Measurements from ENCODE around the gene BATF2.
"Not testable (repeated sequence)": the region's sequence is repeated elsewhere in the genome, so short reads cannot be mapped to it uniquely, and the experiment has no call there.

BATF2 gene

DNA sequence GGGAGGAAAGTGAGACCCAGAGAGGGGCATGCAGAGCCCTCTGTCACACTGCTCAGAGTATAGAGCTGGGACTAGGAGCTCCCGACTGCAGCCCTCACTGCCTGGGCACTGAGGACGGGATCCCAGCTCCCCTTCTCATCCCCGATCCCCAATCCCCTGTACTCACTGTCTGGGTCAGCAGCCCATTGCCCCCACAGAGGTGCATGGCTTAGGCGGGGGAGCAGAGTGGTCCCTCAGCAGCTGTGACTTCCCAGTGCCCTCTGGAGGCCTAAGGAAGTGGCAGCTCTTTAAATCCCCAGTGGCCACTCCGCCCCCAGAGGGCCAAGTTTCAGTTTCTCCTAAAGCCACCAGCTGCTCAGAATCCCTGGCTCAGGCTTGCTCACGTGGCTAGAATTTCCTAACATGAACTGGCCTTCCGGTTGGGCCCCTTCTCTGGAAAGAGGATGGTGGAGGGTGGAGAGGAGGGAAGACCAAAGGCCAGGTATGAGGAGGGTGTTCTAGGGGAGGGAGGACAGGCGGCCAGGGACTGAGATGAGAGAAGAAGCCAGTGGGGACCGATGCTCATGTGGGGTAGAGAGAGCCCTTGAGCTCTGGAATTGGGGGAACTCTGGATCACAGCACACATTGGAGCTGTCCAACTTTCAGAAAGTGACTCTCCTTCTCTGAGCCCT is at the start of gene BATF2:
BATF2 (minus strand) TSS at position 262 of the 671 bp plus-strand sequence; CDS start at position 205, 57 bp downstream.
- peak; percentile 85 for DNase-seq

- no peak for DNase-seq
Observed at GRCh38 chr11:65045728-65046127, 49.0 kb upstream of the BATF2 start.

DNA sequence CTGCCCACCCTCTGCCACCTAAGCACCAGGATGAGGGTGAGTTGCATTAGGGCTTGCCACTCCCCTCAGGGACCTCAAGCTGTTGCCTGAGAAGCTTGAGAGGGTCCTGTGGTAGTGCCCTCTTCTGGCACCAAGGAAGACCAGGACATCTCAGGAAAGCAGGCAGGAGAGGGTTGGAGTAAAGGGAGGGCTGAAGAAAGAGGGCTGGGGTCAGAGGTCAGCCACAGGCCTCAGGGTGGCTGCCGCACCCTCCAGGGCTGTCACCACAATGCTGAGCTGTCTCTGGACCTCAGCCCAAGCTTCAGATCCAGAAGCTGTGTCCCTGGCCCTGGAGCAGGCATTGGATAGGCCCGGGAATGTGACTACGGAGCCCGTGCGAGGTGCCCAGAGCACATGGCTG is 48.3 kb upstream of the BATF2 start:
- no peak for DNase-seq

DNA sequence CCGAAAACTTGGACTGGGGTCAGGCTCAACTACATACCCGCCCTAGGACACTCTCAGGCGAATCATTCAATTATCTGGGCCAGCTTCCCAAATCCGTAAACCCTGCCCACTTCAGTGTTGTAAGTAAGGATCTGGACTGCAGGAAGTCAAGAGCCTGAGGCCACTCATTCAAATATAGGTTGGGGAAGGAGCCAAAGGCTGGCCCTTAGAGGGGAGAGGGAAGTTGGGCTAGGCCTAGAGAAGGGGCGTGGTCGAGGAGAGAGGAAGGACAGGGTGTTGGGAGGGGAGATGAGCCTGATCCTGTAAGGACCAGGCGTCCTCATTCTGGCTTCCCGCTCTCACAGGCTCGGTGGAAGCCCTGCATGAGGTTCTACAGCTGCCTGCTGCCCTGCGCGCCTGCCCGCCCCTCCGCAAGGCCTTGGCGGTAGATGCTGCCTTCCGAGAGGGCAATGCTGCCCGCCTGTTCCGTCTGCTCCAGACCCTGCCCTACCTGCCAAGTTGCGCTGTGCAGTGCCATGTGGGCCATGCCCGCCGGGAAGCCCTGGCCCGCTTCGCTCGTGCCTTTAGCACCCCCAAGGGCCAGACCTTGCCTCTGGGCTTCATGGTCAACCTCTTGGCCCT is 47.2 kb upstream of the BATF2 start:
- peak; percentile 63 for DNase-seq

GRCh38 chr11:65042891-65043290 is 46.1 kb upstream of the BATF2 start:
- no peak for DNase-seq

GRCh38 chr11:65040847-65041622 is 44.3 kb upstream of the BATF2 start, which contains the start of gene SAC3D1:
TSS of gene SAC3D1 (plus strand) at chr11:65041210. CDS start at chr11:65041293, 83 bp downstream.
- DNase-seq, result peak; percentile 96

DNA sequence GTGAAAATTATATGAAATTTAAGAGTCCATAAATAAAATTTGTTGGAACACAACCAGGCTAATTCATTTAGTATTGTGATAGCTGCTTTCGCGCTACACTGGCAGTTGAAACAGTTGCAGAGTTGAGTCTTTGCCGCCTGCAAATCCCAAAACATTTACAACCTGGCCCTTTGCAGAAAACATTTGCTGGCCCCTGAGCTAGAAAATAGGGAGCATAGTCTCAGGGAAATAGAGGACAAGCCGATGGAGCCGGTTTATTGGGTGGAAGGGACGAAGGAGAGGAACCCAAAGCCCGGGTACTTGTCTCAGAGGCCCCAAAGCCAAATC is 43.7 kb upstream of the BATF2 start:
- DNase-seq, result no peak

GRCh38 chr11:65036931-65037330 is 40.2 kb upstream of the BATF2 start:
- no peak for DNase-seq

- DNase-seq, result no peak
Observed at GRCh38 chr11:65035579-65035978, 38.8 kb upstream of the BATF2 start.

DNA sequence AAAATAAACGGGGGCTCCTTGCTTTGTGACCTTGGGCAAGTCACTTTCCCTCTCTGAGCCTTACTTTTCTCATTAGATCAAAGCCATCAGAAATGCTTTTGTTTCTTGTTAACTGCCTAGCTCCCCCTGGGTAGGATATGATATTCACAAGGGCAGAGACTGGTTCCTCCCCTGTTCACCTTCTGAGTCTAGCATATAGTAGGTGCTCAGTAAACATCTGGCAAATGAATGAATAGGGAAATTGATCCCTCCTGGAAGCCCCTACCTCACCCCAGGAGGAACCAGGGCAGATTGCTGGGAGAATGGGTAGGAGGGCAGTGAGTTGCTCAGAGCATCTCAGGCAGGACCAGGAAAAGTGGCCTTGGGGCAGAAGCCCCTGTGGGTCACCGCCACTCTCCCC is 37.7 kb upstream of the BATF2 start:
- DNase-seq, result no peak

DNA sequence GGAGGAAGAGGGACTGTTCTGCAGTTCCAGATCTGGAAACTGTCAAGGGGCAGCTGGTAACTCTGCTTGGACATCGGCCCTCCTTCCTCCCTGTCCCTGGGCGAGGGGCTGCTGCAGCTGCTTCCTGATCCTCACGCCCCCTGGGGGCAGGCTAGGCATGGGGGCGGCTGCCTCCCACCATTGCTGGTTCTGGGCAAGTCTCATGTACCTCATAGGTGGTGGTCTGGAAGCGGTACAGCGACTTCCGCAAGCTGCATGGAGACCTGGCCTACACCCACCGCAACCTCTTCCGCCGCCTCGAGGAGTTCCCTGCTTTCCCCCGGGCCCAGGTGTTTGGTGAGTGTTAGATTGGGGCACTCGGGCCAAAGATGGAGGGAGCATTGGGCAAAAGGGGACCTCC is 35.4 kb upstream of the BATF2 start:
- no peak for DNase-seq

DNA sequence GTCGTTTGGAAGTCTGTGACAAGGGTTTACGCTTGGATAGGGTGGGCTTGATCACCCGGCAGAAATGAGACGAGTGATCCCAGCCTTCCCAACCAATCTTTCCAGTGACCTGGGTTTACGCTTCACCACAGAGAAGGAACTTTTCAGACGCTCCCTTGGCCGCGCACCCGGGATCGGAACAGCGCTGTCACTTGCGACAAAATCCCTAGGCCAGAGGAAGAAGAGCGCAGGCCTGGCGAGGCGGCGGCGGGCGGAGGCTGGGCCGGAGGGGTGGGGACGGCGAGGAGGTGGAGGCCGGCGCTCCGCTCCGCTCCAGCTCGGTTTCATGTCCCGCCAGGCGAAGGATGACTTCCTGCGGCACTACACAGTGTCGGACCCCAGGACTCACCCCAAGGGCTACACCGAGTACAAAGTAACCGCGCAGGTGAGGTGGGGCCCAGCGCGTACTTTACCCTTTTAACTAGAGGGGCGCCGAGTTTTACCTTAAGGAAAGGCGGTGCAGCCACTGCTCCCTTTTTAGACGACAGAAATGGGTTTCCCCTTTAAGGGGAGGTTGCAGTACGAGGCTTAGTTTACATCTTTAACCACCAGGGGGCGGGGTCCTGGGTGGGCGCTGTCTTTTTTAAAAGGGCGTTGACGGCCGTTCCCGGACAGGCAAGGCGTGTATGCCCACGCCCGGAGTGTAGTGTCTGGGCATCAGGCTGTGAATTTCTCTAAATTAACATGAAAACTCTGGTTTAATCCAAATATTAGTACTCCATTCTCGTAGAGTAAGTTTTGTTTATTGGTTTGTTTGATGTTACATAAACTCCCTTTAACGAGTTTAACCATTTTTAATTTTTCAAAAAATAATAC is 30.7 kb upstream of the BATF2 start, which contains the start of gene SNX15:
SNX15 (plus strand) TSS at position 227 of the 855 bp plus-strand sequence; CDS start at position 326, 99 bp downstream.
- DNase-seq, result peak; percentile 95

- DNase-seq, result peak; percentile 67
Observed at GRCh38 chr11:65026810-65027209, 30.0 kb upstream of the BATF2 start.

- not testable (repeated sequence) for DNase-seq
Observed at GRCh38 chr11:65023502-65023901, 26.7 kb upstream of the BATF2 start.

DNA sequence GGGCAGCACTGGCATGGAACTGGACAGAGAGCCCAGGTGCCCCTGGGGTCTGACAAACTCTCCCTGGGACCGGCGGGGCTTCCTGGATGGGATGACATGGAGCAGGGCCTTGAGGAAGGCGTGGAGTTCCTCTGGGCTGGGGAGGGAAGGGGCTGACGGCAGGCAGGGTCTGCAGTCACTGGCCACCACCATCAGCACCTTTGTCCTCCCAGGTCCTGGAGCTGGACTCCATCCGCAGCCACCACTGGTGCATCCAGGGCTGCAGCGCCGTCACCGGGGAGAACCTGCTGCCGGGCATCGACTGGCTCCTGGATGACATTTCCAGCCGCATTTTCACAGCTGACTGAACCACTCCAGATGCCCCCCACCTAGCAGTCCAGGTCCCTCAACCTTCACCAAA is 24.7 kb upstream of the BATF2 start:
- DNase-seq, result no peak

DNA sequence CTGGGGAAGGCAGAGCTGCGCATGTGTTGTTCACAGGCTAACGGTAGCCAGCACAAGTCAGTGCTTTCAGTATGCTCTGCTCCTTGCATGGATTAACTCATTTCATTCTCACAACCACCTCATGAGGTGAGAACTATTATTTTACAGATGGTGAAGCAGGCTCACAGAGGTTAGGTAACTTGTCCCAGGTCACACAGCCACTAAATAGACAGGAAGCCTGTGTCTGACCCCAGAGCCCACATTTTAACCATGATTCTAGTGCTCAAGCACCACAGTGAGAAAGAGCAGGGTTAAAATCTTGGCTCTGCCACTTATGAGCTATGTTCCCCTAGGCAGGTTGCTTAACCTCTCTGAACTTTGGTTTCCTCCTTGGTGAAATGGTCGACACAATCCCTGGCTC is 24.2 kb upstream of the BATF2 start:
- DNase-seq, result no peak

- no peak for DNase-seq
Observed at GRCh38 chr11:65019824-65020223, 23.1 kb upstream of the BATF2 start.

GRCh38 chr11:65017937-65018336 is 21.2 kb upstream of the BATF2 start:
- no peak for DNase-seq

GRCh38 chr11:65016705-65017104 is 19.9 kb upstream of the BATF2 start:
- no peak for DNase-seq

DNA sequence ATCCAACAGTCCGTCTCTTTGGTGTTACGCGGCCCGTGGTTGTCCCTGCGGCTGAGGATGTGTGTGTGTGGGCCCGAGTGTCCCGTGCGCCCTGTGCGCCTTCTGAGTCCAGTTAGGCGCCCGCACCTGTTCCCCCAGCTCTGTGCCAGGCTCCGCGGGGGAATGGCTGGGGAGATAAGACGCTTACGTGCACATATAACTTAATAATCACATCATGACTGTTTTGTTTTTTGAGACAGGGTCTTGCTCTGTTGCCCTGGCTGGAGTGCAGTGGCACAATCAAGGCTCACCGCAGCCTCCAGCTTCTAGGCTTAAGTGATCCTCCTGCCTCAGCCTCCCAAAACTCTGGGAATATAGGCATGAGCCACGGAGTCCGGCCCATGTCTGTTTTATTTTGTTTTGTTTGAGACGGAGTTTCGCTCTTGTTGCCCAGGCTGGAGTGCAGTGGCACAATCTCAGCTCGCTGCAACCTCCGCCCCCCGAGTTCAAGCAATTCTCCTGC is 18.0 kb upstream of the BATF2 start:
- DNase-seq, result no peak

GRCh38 chr11:65013888-65014725 is 17.3 kb upstream of the BATF2 start, which contains the start of gene ARL2:
TSS of gene ARL2 (plus strand) at chr11:65014160. CDS start at chr11:65014208, 48 bp downstream.
- peak; percentile 87 for DNase-seq
